HL-60 (cell line): ENCODE data around the gene ADGRE1.

ENCODE experiments used
- DNase-seq, 2 experiments: peaks; one replicate each; pipeline ENCODE4 v3.0.0-alpha.2; 2010 to 2020; ENCODE audit warnings: low read depth in 1 of 2, low spot score in 1 of 2
- H3K27ac ChIP-seq: fragments of 250-450 bp; sonication (Bioruptor Pico); replicated peaks from 2 replicates; pipeline ENCODE4 v1.5.1; 2020; ENCODE audit warnings: mild to moderate bottlenecking, moderate library complexity
- H3K27me3 ChIP-seq: fragments of 250-450 bp; sonication (Bioruptor Pico); 2 replicates; pipeline ENCODE4 v1.5.1; 2021; ENCODE audit warnings: mild to moderate bottlenecking, moderate library complexity; ENCODE audit not compliant: insufficient read depth, poor library complexity, severe bottlenecking
- H3K4me3 ChIP-seq: replicated peaks from 2 replicates; pipeline ENCODE4 v1.5.1; 2011; ENCODE audit warnings: mild to moderate bottlenecking, control low read depth, low read length; ENCODE audit not compliant: insufficient read depth
- CTCF ChIP-seq: IDR thresholded peaks from one replicate; pipeline ENCODE4 v1.5.1; 2011; ENCODE audit warnings: low read length, control low read depth, inconsistent platforms; ENCODE audit not compliant: insufficient read depth
- GABPA ChIP-seq: IDR thresholded peaks from 2 replicates; pipeline ENCODE4 v1.6.1; 2012; ENCODE audit warnings: low read depth
- POLR2AphosphoS5 ChIP-seq: IDR thresholded peaks from 2 replicates; pipeline ENCODE4 v1.6.1; 2012; ENCODE audit warnings: low read depth
- REST ChIP-seq: IDR thresholded peaks from 2 replicates; pipeline ENCODE4 v1.6.1; 2012; ENCODE audit warnings: low read depth; ENCODE audit not compliant: insufficient replicate concordance
- SPI1 ChIP-seq: IDR thresholded peaks from 2 replicates; pipeline ENCODE4 v1.6.1; 2012; ENCODE audit warnings: low read depth, mild to moderate bottlenecking, borderline replicate concordance

The ADGRE1 gene

GRCh38 chr19:6956573-6956972 lies 69.2 kb downstream of the ADGRE1 start:
- H3K4me3 ChIP-seq = no peak overlapping the region
- no peak for DNase-seq
- H3K27ac ChIP-seq = no peak overlapping the region
- no peaks in the 10 kb centered on the region for H3K27me3 ChIP-seq
- TF ChIP-seq REST (no peak), GABPA (no peak), SPI1 (no peak), CTCF (no peak)

- TF ChIP-seq SPI1 = peak; percentile 27; the same call in 1 of the 2 replicates
- TF ChIP-seq REST = no peak
- no peak for TF ChIP-seq POLR2AphosphoS5
- no peak for TF ChIP-seq GABPA
- no peak for TF ChIP-seq CTCF
- no peak overlapping the region for H3K4me3 ChIP-seq
- H3K27ac ChIP-seq = peak overlapping the region; percentile 40; the same call in 1 of the 2 replicates
- DNase-seq = peak in 1 of 2 experiments; percentile 85
- H3K27me3 ChIP-seq = no peaks in the 10 kb centered on the region
Measured at GRCh38 chr19:6958791-6959190, 71.4 kb downstream of the ADGRE1 start.

GRCh38 chr19:6963244-6963852 lies 76.0 kb downstream of the ADGRE1 start:
- TF ChIP-seq GABPA (no peak), SPI1 (no peak), POLR2AphosphoS5 (no peak), CTCF (no peak)
- Histone ChIP-seq H3K4me3 (no peak overlapping the region), H3K27me3 (no peaks in the 10 kb centered on the region), H3K27ac (peak overlapping the region; percentile 28; the same call in 1 of the 2 replicates)
- peak; percentile 46 to 85 for DNase-seq

- Histone ChIP-seq H3K27me3 (no peaks in the 10 kb centered on the region), H3K4me3 (no peak overlapping the region), H3K27ac (no peak overlapping the region)
- TF ChIP-seq SPI1 (no peak), GABPA (no peak), CTCF (no peak), POLR2AphosphoS5 (no peak), REST (no peak)
- peak in 1 of 2 experiments; percentile 25 for DNase-seq
Measured at GRCh38 chr19:6963937-6964336, 76.6 kb downstream of the ADGRE1 start.
